ENCODE results near the gene PTPRE. TPM values are rescaled to one million over a fixed set of nuclear protein-coding genes. Genes with fewer than 3 reads are reported as not detected.

PTPRE gene
- total and polyA plus RNA-seq, 10 of the 15 experiments (the other 5 are each of a cell fraction or from before 2014, with no cell fraction given) = 2.9 to 7.6 (median 5.8) TPM

GRCh38 chr10:128062331-128062880 is 155.5 kb downstream of the PTPRE start:
- WGBS (ENCODE audit: insufficient coverage, insufficient replicate concordance, low lambda C conversion rate, missing lambda C conversion rate) = 43% methylated on average over 11 of the region's 11 CpGs
- no peak for DNase-seq (ENCODE audit: low read depth, low spot score)
- H3K4me3 ChIP-seq = no peak overlapping the region
- TF ChIP-seq SPI1 (IDR thresholded peaks at IDR 0.05; ENCODE audit: borderline replicate concordance, insufficient read depth, low read depth, low read length) (peak; percentile 27; the same call in 1 of the 2 replicates), RAD51 (IDR thresholded peaks at IDR 0.05) (no peak)
- BruUV-seq (replicated peaks) = no TSS peak
- CTCF ChIA-PET = interaction anchor here (1.2 to 5.0 kb wide), 7 partner anchors 7 to 88 kb away, joined by 3 to 73 read pairs (median 9); no protein-coding TSS in a partner anchor
- RAD21 ChIA-PET (ENCODE audit: unreplicated experiment) = interaction anchor here (0.9 to 5.5 kb wide), 8 partner anchors 11 to 88 kb away, joined by 3 to 82 read pairs (median 6); partner anchors contain the start of gene MKI67
- SMC1A ChIA-PET (ENCODE audit: uncharacterized antibody, unreplicated experiment) = interaction anchor here (1.2 to 5.0 kb wide), 5 partner anchors 12 to 62 kb away, joined by 3 to 116 read pairs (median 5); no protein-coding TSS in a partner anchor
- H2AFZ ChIP-seq (ENCODE audit: control insufficient read depth, low read depth, low read length) = peak overlapping the region; percentile 46
- H3K79me2 ChIP-seq (ENCODE audit: control insufficient read depth, insufficient read depth, low read length) = no peaks in the 10 kb centered on the region
- H4K20me1 ChIP-seq (ENCODE audit: control insufficient read depth, insufficient read depth) = no peaks in the 10 kb centered on the region
- no peaks in the 10 kb centered on the region for H3K27me3 ChIP-seq (replicated peaks in 1 of 2; ENCODE audit: control insufficient read depth in 2 of 2, insufficient read depth in 2 of 2, low read length in 1 of 2)
- H3K4me2 ChIP-seq (ENCODE audit: control insufficient read depth, insufficient read depth) = peak overlapping the region; percentile 73
- peaks cover 36% of the 10 kb centered on the region for H3K4me1 ChIP-seq (ENCODE audit: control insufficient read depth, insufficient read depth, low read length)
- intact Hi-C loops (cut with micrococcal nuclease; ENCODE audit: unreplicated experiment) = no loop called here
- H3K36me3 ChIP-seq (ENCODE audit: control insufficient read depth in 2 of 2, insufficient read depth in 2 of 2, low read length in 1 of 2) = peaks cover 0 to 6% of the 10 kb centered on the region in 2 experiments; a peak in 2 of 4 replicates
- H3K27ac ChIP-seq (ENCODE audit: control insufficient read depth, insufficient read depth) = peak overlapping the region; percentile 76
- H3K9me3 ChIP-seq (replicated peaks; ENCODE audit: control insufficient read depth, insufficient read depth, low read length) = no peaks in the 10 kb centered on the region
- POLR2A ChIA-PET = interaction anchor here (1.0 to 10.2 kb wide), 3 partner anchors 9 to 27 kb away, joined by 4 to 117 read pairs (median 5); no protein-coding TSS in a partner anchor
- FAIRE-seq = peak; percentile 49
- H3K9ac ChIP-seq (ENCODE audit: control insufficient read depth, insufficient read depth, low read length) = no peak overlapping the region; the same call in 1 of the 2 replicates
- ATAC-seq = peak; percentile 1; the same call in 2 of the 3 replicates
- in situ Hi-C loops (cut with MboI) = no loop called here

DNA sequence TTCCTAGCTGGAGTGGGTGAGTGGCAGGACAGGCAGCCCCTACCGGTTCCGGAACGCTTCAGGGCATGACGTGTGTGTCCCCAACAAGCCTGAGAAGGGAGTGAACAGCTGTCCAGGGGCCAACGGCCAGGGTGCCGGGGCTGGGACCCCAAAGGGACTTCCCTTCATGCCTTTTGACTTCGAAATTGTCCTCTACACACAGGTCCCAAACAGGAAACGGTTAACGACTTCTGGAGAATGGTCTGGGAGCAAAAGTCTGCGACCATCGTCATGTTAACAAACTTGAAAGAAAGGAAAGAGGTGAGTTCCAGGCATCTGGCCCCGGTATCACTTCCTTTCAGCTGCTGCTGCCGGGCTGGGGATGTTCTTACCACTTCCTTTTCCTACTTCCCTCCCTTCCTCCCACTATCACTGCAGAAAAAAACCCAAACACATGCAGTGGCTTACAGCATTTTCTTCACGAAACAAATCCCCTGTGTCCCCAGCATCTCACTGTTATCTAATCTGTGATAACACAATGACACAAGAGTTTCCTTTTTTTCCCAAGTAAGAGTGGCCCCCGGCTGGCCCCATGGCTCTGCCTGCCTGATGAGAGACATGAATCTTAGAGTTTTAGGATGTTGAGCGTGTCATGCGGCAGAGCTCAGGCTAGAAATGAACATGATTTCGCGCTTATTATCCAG is 156.1 kb downstream of the PTPRE start:
- ChIA-PET POLR2A (interaction anchor here (1.0 to 10.2 kb wide), 6 partner anchors 9 to 61 kb away, joined by 4 to 117 read pairs (median 5); no protein-coding TSS in a partner anchor), RAD21 (ENCODE audit: unreplicated experiment) (interaction anchor here (1.0 to 5.5 kb wide), 8 partner anchors 12 to 88 kb away, joined by 3 to 82 read pairs (median 6); partner anchors contain the start of gene MKI67), SMC1A (ENCODE audit: uncharacterized antibody, unreplicated experiment) (interaction anchor here (0.7 to 5.0 kb wide), 9 partner anchors 13 to 88 kb away, joined by 3 to 116 read pairs (median 4); no protein-coding TSS in a partner anchor), CTCF (interaction anchor here (0.6 to 5.0 kb wide), 9 partner anchors 8 to 88 kb away, joined by 3 to 73 read pairs (median 8); no protein-coding TSS in a partner anchor)
- BruUV-seq (replicated peaks) = no TSS peak
- WGBS (ENCODE audit: insufficient coverage, insufficient replicate concordance, low lambda C conversion rate, missing lambda C conversion rate) = 10% methylated on average over 19 of the region's 19 CpGs
- H3K27me3 ChIP-seq (replicated peaks in 1 of 2; ENCODE audit: control insufficient read depth in 2 of 2, insufficient read depth in 2 of 2, low read length in 1 of 2) = no peaks in the 10 kb centered on the region
- no peaks in the 10 kb centered on the region for H3K79me2 ChIP-seq (ENCODE audit: control insufficient read depth, insufficient read depth, low read length)
- no peaks in the 10 kb centered on the region for H3K9me3 ChIP-seq (replicated peaks; ENCODE audit: control insufficient read depth, insufficient read depth, low read length)
- DNase-seq (ENCODE audit: low read depth, low spot score) (peak; percentile 48), FAIRE-seq (peak; percentile 96), ATAC-seq (peak; percentile 51)
- no peak overlapping the region for H3K9ac ChIP-seq (ENCODE audit: control insufficient read depth, insufficient read depth, low read length)
- peak overlapping the region; percentile 37; the same call in 1 of the 2 replicates for H3K4me3 ChIP-seq
- peaks cover 36% of the 10 kb centered on the region for H3K4me1 ChIP-seq (ENCODE audit: control insufficient read depth, insufficient read depth, low read length)
- peak overlapping the region; percentile 76 for H3K27ac ChIP-seq (ENCODE audit: control insufficient read depth, insufficient read depth)
- peak overlapping the region; percentile 46 for H2AFZ ChIP-seq (ENCODE audit: control insufficient read depth, low read depth, low read length)
- H3K36me3 ChIP-seq (ENCODE audit: control insufficient read depth in 2 of 2, insufficient read depth in 2 of 2, low read length in 1 of 2) = peaks cover 0 to 8% of the 10 kb centered on the region in 2 experiments; a peak in 2 of 4 replicates
- intact Hi-C loops (cut with micrococcal nuclease; ENCODE audit: unreplicated experiment) (no loop called here), in situ Hi-C loops (cut with MboI) (no loop called here)
- no peaks in the 10 kb centered on the region for H4K20me1 ChIP-seq (ENCODE audit: control insufficient read depth, insufficient read depth)
- H3K4me2 ChIP-seq (ENCODE audit: control insufficient read depth, insufficient read depth) = peak overlapping the region; percentile 73
- TF ChIP-seq TARDBP (IDR thresholded peaks at IDR 0.05; ENCODE audit: borderline replicate concordance) (no peak), PRDM15 (CRISPR knock-in tag; IDR thresholded peaks at IDR 0.05) (no peak), NFYB (IDR thresholded peaks at IDR 0.05; ENCODE audit: insufficient read depth, low read depth, low read length) (no peak), BMI1 (IDR thresholded peaks at IDR 0.05; ENCODE audit: borderline replicate concordance) (0 out of 2 replicates have a peak, but pooled peaks have one; percentile 21), ESRRA (IDR thresholded peaks at IDR 0.05; ENCODE audit: low read length) (no peak), MYC (IDR thresholded peaks at IDR 0.05; ENCODE audit: insufficient read depth, insufficient read length, insufficient replicate concordance, low read length, severe bottlenecking) (no peak), TCF12 (IDR thresholded peaks at IDR 0.05; ENCODE audit: low read depth, low read length) (peak; percentile 94)
